OCI-LY7 (cell line): ENCODE measurements around the gene GRK3.
"Not testable (repeated sequence)": the region's sequence is repeated elsewhere in the genome, so short reads cannot be mapped to it uniquely, and the experiment has no call there.

Source experiments
- CTCF ChIP-seq: fragments of 200-600 bp; sonication (generic); conservative IDR thresholded peaks from 2 replicates; pipeline ENCODE4 v1.5.1; 2014; ENCODE audit warnings: mild to moderate bottlenecking, antibody characterized with exemption, low read length, moderate library complexity, mixed read lengths
- EZH2phosphoT487 ChIP-seq: fragments of 200-600 bp; sonication (generic); IDR thresholded peaks from 2 replicates; pipeline ENCODE4 v1.6.1; 2018; ENCODE audit warnings: low read depth, borderline replicate concordance, mild to moderate bottlenecking, mixed run types, antibody characterized with exemption, low read length, moderate library complexity, mixed read lengths

GRCh38 chr22:25593323-25593722 lies 28.8 kb downstream of the GRK3 start:
- TF ChIP-seq CTCF, EZH2phosphoT487: not testable (repeated sequence)
